HG02798 (cell line): ENCODE results near the gene CCL17.

Source experiments
- ATAC-seq: cut with Tn5 transposase; IDR thresholded peaks from one replicate; pipeline ENCODE4 v1.9.1; 2021; ENCODE audit warnings: mild to moderate bottlenecking; ENCODE audit not compliant: unreplicated experiment, poor library complexity

CCL17 gene

DNA sequence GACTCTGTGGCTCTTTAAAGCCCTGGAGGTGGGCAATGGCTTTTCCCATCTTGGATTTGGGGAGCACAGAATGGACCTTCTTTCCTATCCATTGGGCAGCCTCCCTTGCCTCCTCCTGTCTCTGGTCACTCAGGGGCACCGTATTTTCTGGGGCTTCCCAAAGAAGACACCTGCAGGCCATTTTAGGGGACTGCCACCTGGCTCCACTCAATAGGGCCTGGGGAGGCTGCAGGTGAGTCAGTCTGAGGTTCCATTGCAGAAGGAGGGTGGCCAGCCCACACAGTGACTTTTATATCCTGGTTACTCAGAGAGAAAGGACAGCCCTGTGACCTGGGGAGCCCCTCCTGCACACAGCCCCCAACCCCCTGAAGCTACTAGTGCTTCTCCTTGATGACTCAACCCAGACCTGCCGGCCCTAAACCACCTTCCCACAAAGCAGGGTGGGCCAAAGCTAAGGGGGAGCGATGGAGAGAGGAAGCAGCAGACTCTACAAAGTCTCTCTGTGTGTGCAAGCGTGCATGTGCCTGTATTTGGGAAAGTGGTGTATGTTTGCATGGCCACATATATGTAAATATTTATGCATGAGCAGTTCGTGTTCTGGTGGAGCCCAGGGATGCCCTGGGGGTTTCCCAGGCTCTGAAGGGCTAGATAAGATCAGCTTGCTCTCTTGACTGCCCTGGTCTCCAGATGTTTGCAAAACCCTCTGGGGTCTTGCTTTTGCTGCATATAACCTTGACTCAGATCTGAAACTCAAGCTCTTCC is 27.3 kb upstream of the CCL17 start:
- peak; percentile 74 for ATAC-seq

DNA sequence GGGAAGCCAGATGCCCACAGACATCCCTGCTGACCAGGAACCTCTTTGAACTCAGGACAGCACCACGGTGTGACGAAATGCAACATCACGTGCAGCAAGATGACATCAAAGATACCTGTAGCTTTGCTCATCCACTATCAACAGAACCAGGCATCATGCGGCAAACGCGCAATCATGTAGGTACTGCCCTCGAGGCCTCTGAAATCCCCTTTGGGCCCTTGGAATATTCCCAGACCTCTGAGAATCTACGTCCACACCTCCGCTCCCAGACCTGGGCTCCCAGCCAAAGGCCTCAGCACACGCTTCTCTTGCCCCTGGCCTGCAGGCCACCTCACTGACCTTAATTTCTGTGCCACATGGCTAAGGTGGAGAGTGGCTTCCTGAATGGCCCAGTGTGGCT is 25.0 kb upstream of the CCL17 start:
- ATAC-seq: no peak

DNA sequence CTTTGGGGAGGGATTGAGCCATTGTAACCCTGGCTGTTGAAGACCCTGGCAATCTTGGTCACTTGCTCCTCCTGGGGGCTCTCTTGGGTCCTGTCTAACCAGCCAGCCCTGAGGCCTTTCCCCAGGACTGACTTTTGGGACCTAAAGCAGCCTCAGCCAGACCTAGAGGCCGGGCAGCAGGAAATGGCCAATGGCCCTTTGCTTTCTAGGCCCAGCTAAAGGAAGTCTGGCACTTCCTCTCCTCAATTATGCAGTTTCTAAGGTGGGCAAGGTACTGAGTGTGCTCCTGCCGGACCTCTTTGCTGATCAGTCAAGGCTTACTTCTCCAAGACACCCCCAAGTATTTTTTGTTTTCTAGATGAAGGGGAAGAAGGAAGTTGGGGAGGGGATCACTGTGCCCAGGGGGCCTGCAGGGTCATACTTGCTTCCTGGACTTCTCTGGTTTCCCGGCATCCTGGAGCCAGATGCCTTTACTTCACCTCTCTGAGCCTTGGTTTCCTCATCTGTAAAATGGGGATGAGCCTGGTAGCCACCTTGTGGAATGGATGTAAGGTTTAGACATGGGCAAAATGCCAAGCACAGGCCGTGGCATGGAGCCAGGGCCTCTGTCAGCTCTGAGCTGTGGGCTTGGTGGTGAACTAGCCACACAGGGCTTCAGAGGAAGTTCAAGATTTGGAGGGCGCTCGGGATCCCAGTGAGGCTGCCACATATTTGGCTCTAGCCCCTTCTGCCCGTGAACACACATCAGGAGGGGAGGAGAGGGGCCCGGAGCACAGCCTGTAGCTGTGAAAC is 23.7 kb upstream of the CCL17 start:
- ATAC-seq: no peak

DNA sequence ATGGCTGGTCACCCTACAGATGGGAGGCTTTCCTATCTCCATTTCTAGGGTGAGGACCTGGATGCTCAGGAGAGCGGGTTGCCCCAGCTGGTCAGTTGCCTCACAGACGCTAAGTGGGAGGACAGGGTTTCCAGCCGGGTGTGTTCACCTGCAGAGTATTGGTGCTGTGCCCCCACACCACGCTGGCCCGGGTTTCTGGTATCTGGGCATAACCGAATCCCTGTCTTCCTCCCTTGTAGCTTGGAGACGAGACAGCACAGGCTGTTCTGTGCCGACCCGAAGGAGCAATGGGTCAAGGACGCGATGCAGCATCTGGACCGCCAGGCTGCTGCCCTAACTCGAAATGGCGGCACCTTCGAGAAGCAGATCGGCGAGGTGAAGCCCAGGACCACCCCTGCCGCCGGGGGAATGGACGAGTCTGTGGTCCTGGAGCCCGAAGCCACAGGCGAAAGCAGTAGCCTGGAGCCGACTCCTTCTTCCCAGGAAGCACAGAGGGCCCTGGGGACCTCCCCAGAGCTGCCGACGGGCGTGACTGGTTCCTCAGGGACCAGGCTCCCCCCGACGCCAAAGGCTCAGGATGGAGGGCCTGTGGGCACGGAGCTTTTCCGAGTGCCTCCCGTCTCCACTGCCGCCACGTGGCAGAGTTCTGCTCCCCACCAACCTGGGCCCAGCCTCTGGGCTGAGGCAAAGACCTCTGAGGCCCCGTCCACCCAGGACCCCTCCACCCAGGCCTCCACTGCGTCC is 22.6 kb upstream of the CCL17 start:
- ATAC-seq: no peak

DNA sequence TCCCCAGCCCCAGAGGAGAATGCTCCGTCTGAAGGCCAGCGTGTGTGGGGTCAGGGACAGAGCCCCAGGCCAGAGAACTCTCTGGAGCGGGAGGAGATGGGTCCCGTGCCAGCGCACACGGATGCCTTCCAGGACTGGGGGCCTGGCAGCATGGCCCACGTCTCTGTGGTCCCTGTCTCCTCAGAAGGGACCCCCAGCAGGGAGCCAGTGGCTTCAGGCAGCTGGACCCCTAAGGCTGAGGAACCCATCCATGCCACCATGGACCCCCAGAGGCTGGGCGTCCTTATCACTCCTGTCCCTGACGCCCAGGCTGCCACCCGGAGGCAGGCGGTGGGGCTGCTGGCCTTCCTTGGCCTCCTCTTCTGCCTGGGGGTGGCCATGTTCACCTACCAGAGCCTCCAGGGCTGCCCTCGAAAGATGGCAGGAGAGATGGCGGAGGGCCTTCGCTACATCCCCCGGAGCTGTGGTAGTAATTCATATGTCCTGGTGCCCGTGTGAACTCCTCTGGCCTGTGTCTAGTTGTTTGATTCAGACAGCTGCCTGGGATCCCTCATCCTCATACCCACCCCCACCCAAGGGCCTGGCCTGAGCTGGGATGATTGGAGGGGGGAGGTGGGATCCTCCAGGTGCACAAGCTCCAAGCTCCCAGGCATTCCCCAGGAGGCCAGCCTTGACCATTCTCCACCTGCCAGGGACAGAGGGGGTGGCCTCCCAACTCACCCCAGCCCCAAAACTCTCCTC is 21.9 kb upstream of the CCL17 start:
- no peak for ATAC-seq

DNA sequence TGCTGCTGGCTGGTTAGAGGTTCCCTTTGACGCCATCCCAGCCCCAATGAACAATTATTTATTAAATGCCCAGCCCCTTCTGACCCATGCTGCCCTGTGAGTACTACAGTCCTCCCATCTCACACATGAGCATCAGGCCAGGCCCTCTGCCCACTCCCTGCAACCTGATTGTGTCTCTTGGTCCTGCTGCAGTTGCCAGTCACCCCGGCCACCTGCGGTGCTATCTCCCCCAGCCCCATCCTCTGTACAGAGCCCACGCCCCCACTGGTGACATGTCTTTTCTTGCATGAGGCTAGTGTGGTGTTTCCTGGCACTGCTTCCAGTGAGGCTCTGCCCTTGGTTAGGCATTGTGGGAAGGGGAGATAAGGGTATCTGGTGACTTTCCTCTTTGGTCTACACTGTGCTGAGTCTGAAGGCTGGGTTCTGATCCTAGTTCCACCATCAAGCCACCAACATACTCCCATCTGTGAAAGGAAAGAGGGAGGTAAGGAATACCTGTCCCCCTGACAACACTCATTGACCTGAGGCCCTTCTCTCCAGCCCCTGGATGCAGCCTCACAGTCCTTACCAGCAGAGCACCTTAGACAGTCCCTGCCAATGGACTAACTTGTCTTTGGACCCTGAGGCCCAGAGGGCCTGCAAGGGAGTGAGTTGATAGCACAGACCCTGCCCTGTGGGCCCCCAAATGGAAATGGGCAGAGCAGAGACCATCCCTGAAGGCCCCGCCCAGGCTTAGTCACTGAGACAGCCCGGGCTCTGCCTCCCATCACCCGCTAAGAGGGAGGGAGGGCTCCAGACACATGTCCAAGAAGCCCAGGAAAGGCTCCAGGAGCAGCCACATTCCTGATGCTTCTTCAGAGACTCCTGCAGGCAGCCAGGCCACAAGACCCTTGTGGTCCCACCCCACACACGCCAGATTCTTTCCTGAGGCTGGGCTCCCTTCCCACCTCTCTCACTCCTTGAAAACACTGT is 21.0 kb upstream of the CCL17 start:
- ATAC-seq: no peak

DNA sequence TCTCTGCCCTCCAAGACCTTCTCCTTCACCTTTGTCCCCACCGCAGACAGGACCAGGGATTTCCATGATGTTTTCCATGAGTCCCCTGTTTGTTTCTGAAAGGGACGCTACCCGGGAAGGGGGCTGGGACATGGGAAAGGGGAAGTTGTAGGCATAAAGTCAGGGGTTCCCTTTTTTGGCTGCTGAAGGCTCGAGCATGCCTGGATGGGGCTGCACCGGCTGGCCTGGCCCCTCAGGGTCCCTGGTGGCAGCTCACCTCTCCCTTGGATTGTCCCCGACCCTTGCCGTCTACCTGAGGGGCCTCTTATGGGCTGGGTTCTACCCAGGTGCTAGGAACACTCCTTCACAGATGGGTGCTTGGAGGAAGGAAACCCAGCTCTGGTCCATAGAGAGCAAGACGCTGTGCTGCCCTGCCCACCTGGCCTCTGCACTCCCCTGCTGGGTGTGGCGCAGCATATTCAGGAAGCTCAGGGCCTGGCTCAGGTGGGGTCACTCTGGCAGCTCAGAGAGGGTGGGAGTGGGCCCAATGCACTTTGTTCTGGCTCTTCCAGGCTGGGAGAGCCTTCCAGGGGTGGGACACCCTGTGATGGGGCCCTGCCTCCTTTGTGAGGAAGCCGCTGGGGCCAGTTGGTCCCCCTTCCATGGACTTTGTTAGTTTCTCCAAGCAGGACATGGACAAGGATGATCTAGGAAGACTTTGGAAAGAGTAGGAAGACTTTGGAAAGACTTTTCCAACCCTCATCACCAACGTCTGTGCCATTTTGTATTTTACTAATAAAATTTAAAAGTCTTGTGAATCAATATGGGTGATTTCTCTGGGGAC is 20.1 kb upstream of the CCL17 start:
- no peak for ATAC-seq

DNA sequence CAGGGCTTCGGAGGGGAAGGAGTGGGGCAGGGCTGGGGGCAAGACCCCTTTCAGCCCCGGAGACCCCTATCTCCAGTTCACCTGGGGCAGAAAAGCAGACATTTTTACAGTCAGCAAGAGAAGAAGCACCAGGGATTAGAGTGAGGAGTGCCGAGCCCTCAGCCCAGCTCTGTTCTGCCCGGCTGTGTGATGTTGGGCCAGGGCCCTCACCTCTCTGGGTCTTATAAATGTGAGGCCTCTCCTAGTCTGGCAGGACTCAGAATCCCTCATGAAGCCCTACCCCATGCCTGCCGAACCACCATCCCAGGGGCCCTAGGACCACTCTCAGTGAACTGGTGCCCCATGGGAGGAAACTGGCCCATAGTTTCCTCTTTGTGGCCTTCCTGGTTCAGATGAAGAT is 19.5 kb upstream of the CCL17 start:
- no peak for ATAC-seq

DNA sequence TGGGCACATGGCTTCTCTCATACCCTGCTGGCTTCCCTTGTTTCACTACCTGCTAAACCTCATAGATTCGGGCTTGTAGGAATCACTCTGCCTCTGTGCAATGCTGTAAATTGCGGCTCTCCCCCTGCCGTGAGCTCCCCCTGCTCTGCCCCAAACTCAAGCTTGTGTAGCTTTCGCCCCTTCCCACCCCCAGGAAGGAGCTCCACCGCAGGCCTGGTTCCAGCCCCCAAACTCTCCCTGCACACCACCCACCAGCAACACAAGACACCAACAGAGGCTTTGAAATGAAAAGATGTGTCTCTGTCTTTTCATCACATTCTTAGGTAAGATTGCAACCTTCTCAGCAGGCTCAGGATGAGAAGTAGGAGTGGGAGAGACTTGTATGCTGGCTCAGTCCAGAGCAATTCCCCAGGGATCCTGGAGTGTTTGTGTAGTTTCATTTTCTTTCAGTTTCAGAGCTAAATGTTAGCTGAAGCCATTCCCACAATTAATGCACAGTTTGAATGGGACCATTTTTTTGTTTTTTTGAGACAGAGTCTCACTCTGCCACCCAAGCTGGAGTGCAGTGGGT is 18.1 kb upstream of the CCL17 start:
- no peak for ATAC-seq

DNA sequence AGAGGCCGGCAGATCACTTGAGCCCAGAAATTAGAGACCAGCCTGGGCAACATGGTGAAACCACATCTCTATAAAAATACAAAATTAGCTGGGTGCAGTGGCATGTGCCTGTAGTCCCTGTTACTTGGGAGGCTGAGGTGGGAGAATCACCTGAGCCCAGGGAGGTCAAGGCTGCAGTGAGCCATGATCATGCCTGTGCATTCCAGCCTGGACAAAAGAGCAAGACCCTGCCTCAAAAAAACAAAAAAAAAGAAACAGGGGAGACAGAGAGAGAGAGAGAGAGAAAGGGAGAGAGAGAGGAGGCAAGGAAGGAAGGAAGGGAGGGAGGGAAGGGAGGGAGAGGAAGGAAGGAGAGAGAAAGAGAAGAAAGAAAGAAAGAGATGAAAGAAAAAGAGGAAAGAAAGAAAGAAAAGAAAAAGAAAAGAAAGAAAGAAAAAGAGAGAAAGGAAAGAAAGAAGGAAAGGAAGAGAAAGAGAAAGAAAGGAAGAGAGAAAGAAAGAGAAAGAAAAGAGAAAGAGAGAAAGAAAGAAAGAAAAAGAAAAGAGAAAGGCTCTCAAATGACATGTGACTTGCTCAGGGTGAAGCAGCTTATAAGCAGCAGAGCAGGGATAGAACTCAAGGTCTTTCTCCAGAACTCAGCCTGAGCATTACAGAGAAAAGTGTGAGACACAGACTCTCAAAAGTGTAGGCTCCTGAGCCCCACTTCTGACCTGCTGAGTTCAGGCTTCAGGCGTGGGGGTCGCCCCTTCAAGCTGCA is 16.8 kb upstream of the CCL17 start:
- ATAC-seq: peak; percentile 33

DNA sequence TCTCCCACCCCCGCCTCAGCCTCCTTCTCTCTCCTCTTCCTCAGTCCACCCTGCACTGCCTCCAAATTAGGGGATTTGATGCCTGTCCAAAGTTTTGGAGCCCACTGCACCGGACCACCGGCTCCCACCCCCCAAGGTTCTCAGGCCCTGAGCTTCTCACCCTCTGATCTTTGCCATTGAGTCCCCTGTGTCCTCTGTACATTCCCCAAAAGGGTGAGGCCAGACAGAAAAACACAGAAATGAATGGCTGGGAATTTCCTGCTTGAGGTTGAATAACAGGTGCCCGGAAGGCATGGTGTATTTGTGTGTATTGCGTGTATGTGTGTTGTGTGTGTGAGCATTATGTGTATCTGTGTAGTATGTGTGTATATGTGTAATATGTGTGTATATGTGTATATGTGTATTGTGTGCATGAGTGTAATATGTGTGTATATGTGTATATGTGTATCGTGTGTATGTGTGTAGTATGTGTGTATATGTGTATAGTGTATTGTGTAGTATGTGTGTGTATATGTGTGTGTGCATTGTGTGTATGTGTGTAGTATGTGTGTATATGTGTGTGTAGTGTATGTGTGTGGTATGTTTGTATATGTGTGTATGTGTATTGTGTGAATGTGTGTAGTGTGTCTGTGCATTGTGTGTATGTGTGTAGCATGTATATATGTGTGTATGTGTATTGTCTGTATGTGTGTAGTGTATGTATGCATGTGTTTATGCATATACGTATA is 16.0 kb upstream of the CCL17 start:
- peak; percentile 50 for ATAC-seq

DNA sequence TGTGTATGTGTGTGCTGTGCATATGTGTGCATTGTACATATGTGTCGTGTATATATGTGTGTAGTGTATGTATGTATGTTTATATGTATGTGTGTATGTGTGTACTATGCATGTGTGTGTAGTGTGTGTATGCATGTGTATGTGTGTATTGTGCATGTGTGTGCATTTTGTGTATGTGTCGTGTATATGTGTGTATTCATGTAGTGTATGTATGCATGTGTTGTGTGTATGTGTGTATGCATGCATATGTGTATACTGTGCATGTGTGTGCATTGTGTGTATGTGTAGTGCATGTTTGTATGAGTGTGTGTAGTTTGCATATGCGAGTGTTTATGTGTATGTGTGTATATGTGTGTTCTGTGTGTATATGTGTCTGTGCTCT is 15.5 kb upstream of the CCL17 start:
- ATAC-seq: peak; percentile 5

DNA sequence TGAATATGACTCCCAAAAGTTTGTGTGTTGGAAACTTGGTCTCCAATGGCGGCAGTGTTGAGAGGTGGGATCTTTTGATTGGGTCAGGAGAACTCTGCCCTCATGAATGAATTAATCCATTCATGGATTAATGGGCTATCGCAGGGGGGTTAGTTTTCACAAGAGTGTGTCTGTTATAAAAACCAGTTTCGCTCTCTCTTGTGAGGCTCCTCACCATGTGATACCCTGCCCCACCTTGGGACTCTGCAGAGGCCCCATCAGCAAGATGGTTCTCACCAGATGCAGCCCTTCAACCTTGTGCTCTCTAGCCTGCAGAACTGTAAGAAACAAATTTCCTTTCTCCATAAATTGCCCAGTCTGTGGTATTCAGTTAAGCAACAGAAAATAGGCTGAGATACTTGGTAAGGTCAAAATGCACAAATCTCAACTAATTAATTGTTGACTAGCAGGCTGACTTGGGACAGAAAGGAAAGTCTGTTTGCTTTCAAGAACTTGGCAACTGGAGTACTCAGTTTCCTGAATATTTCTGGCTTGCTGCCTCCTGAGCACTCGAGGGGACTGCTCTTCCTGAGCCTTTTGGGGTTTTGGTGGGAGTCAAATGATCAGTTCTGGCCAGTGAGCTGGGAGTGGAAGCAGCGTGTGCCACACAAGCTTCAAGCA is 13.8 kb upstream of the CCL17 start:
- ATAC-seq: no peak

DNA sequence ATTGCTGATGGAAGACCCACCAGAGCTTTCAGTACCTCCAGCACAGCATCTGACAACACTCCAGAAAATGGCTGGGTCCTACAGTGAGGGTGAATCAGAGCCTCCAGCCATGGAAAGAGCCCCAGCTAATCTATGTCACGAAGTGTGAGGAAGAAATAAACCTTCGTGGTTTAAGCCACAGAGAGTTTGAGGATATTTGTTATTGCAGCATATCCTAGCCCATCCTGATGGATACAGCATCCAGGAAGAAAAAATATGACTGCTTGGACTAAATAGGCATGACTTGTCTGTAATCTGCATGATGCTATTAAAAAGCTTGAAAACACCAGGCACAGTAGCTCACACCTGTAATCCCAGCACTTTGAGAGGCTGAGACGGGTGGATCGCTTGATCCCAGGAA is 13.3 kb upstream of the CCL17 start:
- ATAC-seq: no peak

DNA sequence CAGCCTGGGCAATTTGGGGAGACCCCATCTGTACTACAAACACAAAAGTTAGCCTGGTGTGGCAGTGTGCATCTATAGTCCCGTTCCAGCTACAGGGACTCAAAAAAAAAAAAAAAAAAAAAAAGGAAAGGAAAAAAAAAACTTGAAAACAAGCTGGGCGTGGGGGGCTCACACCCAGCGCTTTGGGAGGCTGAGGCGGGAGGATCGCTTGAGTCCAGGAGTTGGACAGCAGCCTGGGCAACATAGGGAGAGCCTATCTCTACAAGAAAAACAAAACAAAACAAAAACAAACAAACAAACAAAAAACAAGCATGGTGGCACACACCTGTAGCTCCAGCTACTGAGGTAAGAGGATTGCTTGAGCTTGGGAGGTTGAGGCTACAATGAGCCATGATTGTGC is 12.9 kb upstream of the CCL17 start:
- ATAC-seq: no peak

DNA sequence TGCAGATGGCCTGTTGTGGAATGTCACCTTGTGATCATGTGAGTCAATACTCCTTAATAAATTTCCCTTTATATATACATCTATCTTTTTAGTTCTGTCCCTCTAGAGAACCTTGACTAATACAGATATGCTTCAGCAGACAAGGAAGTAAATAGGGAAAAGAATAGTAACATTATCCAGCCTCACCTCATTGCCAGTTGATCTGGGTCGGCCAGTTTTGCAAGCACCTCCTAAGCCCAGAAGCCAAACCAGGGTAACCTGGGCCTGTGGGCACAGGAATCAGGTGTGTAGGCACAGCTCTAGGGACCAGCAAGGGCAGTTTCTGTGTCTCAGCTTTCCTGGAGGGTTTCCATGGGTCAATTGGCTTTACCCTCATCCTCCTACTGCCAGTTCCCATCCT is 11.9 kb upstream of the CCL17 start:
- ATAC-seq: no peak
